IMR-90 (cell line): Measurements from ENCODE around the gene YARS2. TPM values are rescaled to one million over a fixed set of nuclear protein-coding genes. Genes with fewer than 3 reads are reported as not detected.
A peak's percentile ranks its signal among the peaks of the same experiment; 100 is the strongest.

ENCODE experiments used
- ATAC-seq: fragments of 200-7000 bp; cut with Tn5 transposase; 2 replicates; pipeline ENCODE4 v1.9.1; 2020; ENCODE audit warnings: low read depth, mild to moderate bottlenecking, moderate library complexity
- BruUV-seq: library from RNA; stranded (reverse); fragments of 400-500 nt; replicated peaks from 2 replicates; lab custom pipeline; 2021; lab: Mats Ljungman, UMichigan
- CTCF ChIA-PET: fragments of 300-600 bp; formaldehyde crosslinking; extraction: SDS; loops from one replicate; lab custom pipeline; 2021; ENCODE audit warnings: antibody characterized with exemption; lab: Yijun Ruan, JAX
- POLR2A ChIA-PET: fragments of 300-600 bp; sonication (Branson Sonifier 250); formaldehyde crosslinking; loops from one replicate; lab custom pipeline; 2022; ENCODE audit warnings: antibody characterized with exemption; ENCODE audit not compliant: unreplicated experiment; lab: Charles Lee
- DNase-seq: peaks from one replicate; pipeline ENCODE4 v3.0.0; 2013
- H2AFZ ChIP-seq: replicated peaks from 2 replicates; pipeline ENCODE3; 2013; ENCODE audit warnings: low read length, mild to moderate bottlenecking; ENCODE audit not compliant: poor library complexity
- H2AK5ac ChIP-seq: 2 replicates; pipeline ENCODE4 v1.6.1; 2013; ENCODE audit warnings: low read depth, low read length, inconsistent platforms
- H2AK9ac ChIP-seq: replicated peaks from 2 replicates; pipeline ENCODE3; 2013; ENCODE audit warnings: mild to moderate bottlenecking, low read depth, low read length, moderate library complexity; ENCODE audit not compliant: poor library complexity
- H2BK120ac ChIP-seq: 2 replicates; pipeline ENCODE4 v1.6.1; 2013; ENCODE audit warnings: low read depth, low read length, inconsistent platforms
- H2BK15ac ChIP-seq: 3 replicates; pipeline ENCODE4 v1.6.1; 2013; ENCODE audit warnings: low read depth, low read length, inconsistent platforms
- H2BK20ac ChIP-seq: 2 replicates; pipeline ENCODE4 v1.6.1; 2013; ENCODE audit warnings: low read depth, mild to moderate bottlenecking, inconsistent platforms, low read length, moderate library complexity
- H2BK5ac ChIP-seq: 2 replicates; pipeline ENCODE4 v1.6.1; 2013; ENCODE audit warnings: mild to moderate bottlenecking, low read depth, low read length, inconsistent platforms; ENCODE audit not compliant: poor library complexity, severe bottlenecking
- H3K14ac ChIP-seq: replicated peaks from 2 replicates; pipeline ENCODE4 v1.6.1; 2013; ENCODE audit warnings: low read depth, low read length, inconsistent platforms
- H3K18ac ChIP-seq: 2 replicates; pipeline ENCODE4 v1.6.1; 2013; ENCODE audit warnings: low read depth, low read length, control low read depth
- H3K23ac ChIP-seq: 2 replicates; pipeline ENCODE4 v1.6.1; 2013; ENCODE audit warnings: low read depth, low read length, inconsistent platforms
- H3K27ac ChIP-seq: 2 replicates; pipeline ENCODE4 v1.5.1; 2013; ENCODE audit warnings: mild to moderate bottlenecking, control low read depth, low read length; ENCODE audit not compliant: insufficient read depth
- H3K27me3 ChIP-seq: 2 replicates; pipeline ENCODE4 v1.6.1; 2013; ENCODE audit warnings: low read length; ENCODE audit not compliant: control insufficient read depth, insufficient read depth
- H3K36me3 ChIP-seq: 2 replicates; pipeline ENCODE4 v1.6.1; 2013; ENCODE audit warnings: low read length, mixed read lengths; ENCODE audit not compliant: control insufficient read depth, insufficient read depth
- H3K4ac ChIP-seq: 2 replicates; pipeline ENCODE4 v1.6.1; 2013; ENCODE audit warnings: low read depth, low read length, inconsistent platforms
- H3K4me1 ChIP-seq: 2 replicates; pipeline ENCODE4 v1.6.1; 2013; ENCODE audit warnings: low read length, mixed read lengths; ENCODE audit not compliant: control insufficient read depth, insufficient read depth
- H3K4me2 ChIP-seq: 2 replicates; pipeline ENCODE4 v1.6.1; 2013; ENCODE audit warnings: low read depth, mild to moderate bottlenecking, control low read depth, low read length, moderate library complexity
- H3K4me3 ChIP-seq: 2 replicates; pipeline ENCODE4 v1.5.1; 2013; ENCODE audit warnings: low read depth, mild to moderate bottlenecking, control low read depth, low read length, moderate library complexity; ENCODE audit not compliant: insufficient read depth
- H3K56ac ChIP-seq: 2 replicates; pipeline ENCODE4 v1.6.1; 2013; ENCODE audit warnings: low read length, inconsistent platforms; ENCODE audit not compliant: insufficient read depth; ENCODE audit errors: extremely low read depth
- H3K79me1 ChIP-seq, 2 experiments: 2 replicates each; pipeline ENCODE4 v1.6.1; 2013; ENCODE audit warnings: low read length in 2 of 2, inconsistent platforms in 1 of 2, low read depth in 1 of 2
- H3K9ac ChIP-seq: 2 replicates; pipeline ENCODE4 v1.6.1; 2013; ENCODE audit warnings: low read depth, low read length, control low read depth
- H3K9me1 ChIP-seq: 2 replicates; pipeline ENCODE4 v1.6.1; 2013; ENCODE audit warnings: low read length, inconsistent platforms; ENCODE audit not compliant: insufficient read depth
- H3K9me3 ChIP-seq: 2 replicates; pipeline ENCODE4 v1.6.1; 2013; ENCODE audit warnings: low read length; ENCODE audit not compliant: control insufficient read depth, insufficient read depth
- H4K20me1 ChIP-seq: 2 replicates; pipeline ENCODE4 v1.6.1; 2013; ENCODE audit warnings: low read length, inconsistent platforms; ENCODE audit not compliant: insufficient read depth
- H4K5ac ChIP-seq: 2 replicates; pipeline ENCODE4 v1.6.1; 2013; ENCODE audit warnings: mild to moderate bottlenecking, low read depth, low read length, control low read depth
- H4K8ac ChIP-seq, 2 experiments: 2 replicates each; pipeline ENCODE4 v1.6.1; 2013; ENCODE audit warnings: low read depth in 2 of 2, low read length in 2 of 2, control low read depth in 1 of 2, inconsistent platforms in 1 of 2
- H4K91ac ChIP-seq: 2 replicates; pipeline ENCODE4 v1.6.1; 2013; ENCODE audit warnings: low read depth, low read length, inconsistent platforms; ENCODE audit not compliant: insufficient read depth
- MAZ ChIP-seq: IDR thresholded peaks from 2 replicates; pipeline ENCODE4 v1.6.1; 2012; ENCODE audit warnings: low read depth, mild to moderate bottlenecking, low read length, improper control_type of control experiment, moderate library complexity, borderline replicate concordance
- MXI1 ChIP-seq: IDR thresholded peaks from 2 replicates; pipeline ENCODE4 v1.6.1; 2012; ENCODE audit warnings: low read depth, mild to moderate bottlenecking, low read length, moderate library complexity, borderline replicate concordance
- RAD21 ChIP-seq: IDR thresholded peaks from 2 replicates; pipeline ENCODE4 v1.6.1; 2012; ENCODE audit warnings: low read length, improper control_type of control experiment
- SMC3 ChIP-seq: fragments of 150-350 bp; IDR thresholded peaks from 2 replicates; pipeline ENCODE4 v1.6.1; 2016; ENCODE audit warnings: low read depth, mild to moderate bottlenecking, antibody characterized with exemption, low read length, moderate library complexity
- WGBS, 2 experiments: methylation state at CpG; one replicate each; pipeline versions ENCODE4 v1.1.5 to v1.1.7; 2013; ENCODE audit warnings: missing lambda C conversion rate in 2 of 2; ENCODE audit not compliant: insufficient read length in 1 of 2; ENCODE audit errors: extremely low coverage in 2 of 2; 5-methylcytosine and 5-hydroxymethylcytosine counted together
- dilution Hi-C: fragments of 300-500 bp; cut with HindIII; formaldehyde crosslinking; loops from one replicate; pipeline ENCODE4 v1.14.3; 2018; ENCODE audit warnings: low sequenced_read_pairs; ENCODE audit not compliant: unreplicated experiment
- in situ Hi-C: fragments of 300-500 bp; cut with MboI; formaldehyde crosslinking; loops from 3 replicates; pipeline ENCODE4 v1.14.3; 2019; ENCODE audit warnings: low sequenced_read_pairs, inconsistent platforms, mixed read lengths
- intact Hi-C: fragments of 100-400 bp; cut with micrococcal nuclease; formaldehyde crosslinking; loops from 2 replicates; pipeline ENCODE4 v1.10.0; 2022
- polyA plus RNA-seq, 3 experiments: library from polyadenylated mRNA; depleted of rRNA; stranded (reverse); fragments of >200 nt; gene quantifications; 2 replicates each; pipeline ENCODE4 v1.2.3, GENCODE V29; 2012; ENCODE audit warnings: low replicate concordance in 1 of 3
- total RNA-seq: library from RNA; depleted of rRNA; stranded (reverse); fragments of >200 nt; gene quantifications from 2 replicates; pipeline ENCODE4 v1.2.3, GENCODE V29; 2012
- TF ChIP-seq, protein P1 (sequence below): conservative IDR thresholded peaks from 2 replicates; pipeline ENCODE4 v1.5.1; 2012; ENCODE audit warnings: mild to moderate bottlenecking, low read depth, low read length, improper control_type of control experiment

The YARS2 gene
- total and polyA plus RNA-seq, 2 of the 4 experiments (the other 2 are of a cell fraction): 15.3 to 26.9 TPM

DNA sequence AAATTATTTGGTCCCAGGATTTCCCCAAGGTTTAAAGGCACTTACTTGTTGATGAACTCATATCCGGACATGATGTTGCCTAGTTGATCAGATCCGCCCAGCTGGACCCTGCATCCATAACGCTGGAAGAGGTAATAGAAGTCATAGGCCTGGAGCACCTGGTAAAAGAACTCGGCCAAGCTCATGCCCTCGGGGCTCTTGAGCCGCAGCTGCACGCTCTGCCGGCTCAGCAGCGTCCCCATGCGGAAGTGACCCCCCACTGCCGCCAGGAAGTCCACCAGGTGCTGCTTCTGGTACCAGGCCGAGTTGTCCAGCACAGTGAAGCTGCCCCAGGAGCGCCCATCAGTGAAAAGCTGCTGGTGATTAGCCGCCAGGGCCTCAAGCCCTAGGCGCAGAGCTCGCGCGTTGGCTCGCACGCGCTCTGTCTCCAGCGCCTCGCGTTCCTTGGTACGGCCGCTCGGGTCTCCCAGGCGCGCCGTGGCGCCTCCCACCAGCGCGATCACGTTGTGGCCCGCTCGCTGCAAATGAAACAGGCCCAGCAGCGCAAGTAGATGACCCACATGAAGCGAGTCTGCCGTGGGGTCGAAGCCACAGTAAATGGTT lies 545 bp downstream of the YARS2 start:
- BruUV-seq: no TSS peak
- POLR2A ChIA-PET: interaction anchor here (0.5 kb wide), 1 partner anchor 444 kb away, joined by 5 read pairs; no protein-coding TSS in a partner anchor
- H2BK20ac ChIP-seq: 0 out of 2 replicates have a peak overlapping the region, but pooled peaks have one; percentile 21
- in situ Hi-C loops (loop anchor here (5.0 kb wide), 1 partner anchor 1267 kb away; the partner anchor contains the start of gene ALG10), intact Hi-C loops (loop anchor here (10.0 kb wide), 1 partner anchor 1100 kb away; the partner anchor contains the start of gene ETFBKMT), dilution Hi-C loops (no loop called here)
- H2BK120ac ChIP-seq: peak overlapping the region; percentile 43
- peaks cover 8 to 23% of the 10 kb centered on the region in 2 experiments for H3K79me1 ChIP-seq
- WGBS, 2 experiments: 0% methylated on average over 32 of the region's 40 CpGs; no CpG with 5 or more reads in 1 of the 2 experiments
- H3K27me3 ChIP-seq: no peaks in the 10 kb centered on the region
- H3K4ac ChIP-seq: peak overlapping the region; percentile 97
- H3K27ac ChIP-seq: peak overlapping the region; percentile 78
- TF ChIP-seq SMC3: peak; percentile 28; the same call in 1 of the 2 replicates
- no peak for TF ChIP-seq MAZ
- TF ChIP-seq, protein P1, sequence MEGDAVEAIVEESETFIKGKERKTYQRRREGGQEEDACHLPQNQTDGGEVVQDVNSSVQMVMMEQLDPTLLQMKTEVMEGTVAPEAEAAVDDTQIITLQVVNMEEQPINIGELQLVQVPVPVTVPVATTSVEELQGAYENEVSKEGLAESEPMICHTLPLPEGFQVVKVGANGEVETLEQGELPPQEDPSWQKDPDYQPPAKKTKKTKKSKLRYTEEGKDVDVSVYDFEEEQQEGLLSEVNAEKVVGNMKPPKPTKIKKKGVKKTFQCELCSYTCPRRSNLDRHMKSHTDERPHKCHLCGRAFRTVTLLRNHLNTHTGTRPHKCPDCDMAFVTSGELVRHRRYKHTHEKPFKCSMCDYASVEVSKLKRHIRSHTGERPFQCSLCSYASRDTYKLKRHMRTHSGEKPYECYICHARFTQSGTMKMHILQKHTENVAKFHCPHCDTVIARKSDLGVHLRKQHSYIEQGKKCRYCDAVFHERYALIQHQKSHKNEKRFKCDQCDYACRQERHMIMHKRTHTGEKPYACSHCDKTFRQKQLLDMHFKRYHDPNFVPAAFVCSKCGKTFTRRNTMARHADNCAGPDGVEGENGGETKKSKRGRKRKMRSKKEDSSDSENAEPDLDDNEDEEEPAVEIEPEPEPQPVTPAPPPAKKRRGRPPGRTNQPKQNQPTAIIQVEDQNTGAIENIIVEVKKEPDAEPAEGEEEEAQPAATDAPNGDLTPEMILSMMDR: peak; percentile 67
- peak; percentile 48; the same call in 1 of the 2 replicates for TF ChIP-seq RAD21
- TF ChIP-seq MXI1: peak; percentile 63; the same call in 1 of the 2 replicates
- H2AK5ac ChIP-seq: peak overlapping the region; percentile 52
- H4K8ac ChIP-seq: peak overlapping the region; percentile 87 to 92
- peaks cover 11% of the 10 kb centered on the region for H3K36me3 ChIP-seq
- peak overlapping the region; percentile 76 for H3K56ac ChIP-seq
- no peaks in the 10 kb centered on the region; the same call in 1 of the 2 replicates for H4K20me1 ChIP-seq
- H3K23ac ChIP-seq: peak overlapping the region; percentile 86
- H3K9me1 ChIP-seq: no peaks in the 10 kb centered on the region
- DNase-seq (peak; percentile 88), ATAC-seq (peak; percentile 70)
- peak overlapping the region; percentile 34 for H3K4me2 ChIP-seq
- H3K9ac ChIP-seq: peak overlapping the region; percentile 86
- H3K4me3 ChIP-seq: peak overlapping the region; percentile 76
- no peak overlapping the region for H2BK15ac ChIP-seq
- CTCF ChIA-PET: interaction anchor here (0.5 to 1.8 kb wide), 13 partner anchors 12 to 1267 kb away, joined by 3 to 10 read pairs (median 3); partner anchors contain the start of gene ALG10
- H3K18ac ChIP-seq: peak overlapping the region; percentile 46
- peak overlapping the region; percentile 89 for H4K91ac ChIP-seq
- no peaks in the 10 kb centered on the region for H3K9me3 ChIP-seq
- H2AK9ac ChIP-seq: peak overlapping the region; percentile 95
- peak overlapping the region; percentile 84 for H4K5ac ChIP-seq
- H3K4me1 ChIP-seq: peaks cover 5% of the 10 kb centered on the region; the same call in 1 of the 2 replicates
- peak overlapping the region; percentile 98 for H2AFZ ChIP-seq
- peak overlapping the region; percentile 83 for H2BK5ac ChIP-seq
- peak overlapping the region; percentile 90 for H3K14ac ChIP-seq
